ENCODE measurements around the gene TBC1D30.
"Not testable (repeated sequence)": the region's sequence is repeated elsewhere in the genome, so short reads cannot be mapped to it uniquely, and the experiment has no call there.

The TBC1D30 gene

GRCh38 chr12:64806593-64807460 is 17.6 kb upstream of the TBC1D30 start:
- DNase-seq, result peak; percentile 65

GRCh38 chr12:64808110-64808509 is 16.3 kb upstream of the TBC1D30 start:
- no peak for DNase-seq

GRCh38 chr12:64810831-64811230 is 13.6 kb upstream of the TBC1D30 start:
- no peak for DNase-seq

- DNase-seq, result no peak
Measured at GRCh38 chr12:64813723-64814122, 10.7 kb upstream of the TBC1D30 start.

- DNase-seq, result no peak
Measured at GRCh38 chr12:64814432-64814831, 10.0 kb upstream of the TBC1D30 start.

- no peak for DNase-seq
Measured at GRCh38 chr12:64819816-64820402, 4.5 kb upstream of the TBC1D30 start.

- no peak for DNase-seq
Measured at GRCh38 chr12:64820593-64820992, 3.9 kb upstream of the TBC1D30 start.

- no peak for DNase-seq
Measured at GRCh38 chr12:64821116-64821630, 3.3 kb upstream of the TBC1D30 start.

GRCh38 chr12:64824130-64824499 is 332 bp upstream of the TBC1D30 start:
- no peak for DNase-seq

GRCh38 chr12:64825143-64826021 is 935 bp downstream of the TBC1D30 start:
- no peak for DNase-seq

GRCh38 chr12:64826234-64826633 is 1.8 kb downstream of the TBC1D30 start:
- DNase-seq, result peak; percentile 65

- no peak for DNase-seq
Measured at GRCh38 chr12:64828713-64829112, 4.3 kb downstream of the TBC1D30 start.

GRCh38 chr12:64833928-64834327 is 9.5 kb downstream of the TBC1D30 start:
- no peak for DNase-seq

- DNase-seq, result no peak
Measured at GRCh38 chr12:64835901-64836300, 11.5 kb downstream of the TBC1D30 start.

- DNase-seq, result no peak
Measured at GRCh38 chr12:64836856-64837255, 12.4 kb downstream of the TBC1D30 start.

- no peak for DNase-seq
Measured at GRCh38 chr12:64837427-64837826, 13.0 kb downstream of the TBC1D30 start.

GRCh38 chr12:64840119-64840518 is 15.7 kb downstream of the TBC1D30 start:
- DNase-seq, result no peak

- no peak for DNase-seq
Measured at GRCh38 chr12:64840949-64841717, 16.7 kb downstream of the TBC1D30 start.

GRCh38 chr12:64848409-64848808 is 24.0 kb downstream of the TBC1D30 start:
- DNase-seq, result not testable (repeated sequence)

- no peak for DNase-seq
Measured at GRCh38 chr12:64858882-64859605, 34.6 kb downstream of the TBC1D30 start.

- DNase-seq, result no peak
Measured at GRCh38 chr12:64860446-64860998, 36.1 kb downstream of the TBC1D30 start.
